ENCODE results near the gene PRM1.

Gene PRM1

DNA sequence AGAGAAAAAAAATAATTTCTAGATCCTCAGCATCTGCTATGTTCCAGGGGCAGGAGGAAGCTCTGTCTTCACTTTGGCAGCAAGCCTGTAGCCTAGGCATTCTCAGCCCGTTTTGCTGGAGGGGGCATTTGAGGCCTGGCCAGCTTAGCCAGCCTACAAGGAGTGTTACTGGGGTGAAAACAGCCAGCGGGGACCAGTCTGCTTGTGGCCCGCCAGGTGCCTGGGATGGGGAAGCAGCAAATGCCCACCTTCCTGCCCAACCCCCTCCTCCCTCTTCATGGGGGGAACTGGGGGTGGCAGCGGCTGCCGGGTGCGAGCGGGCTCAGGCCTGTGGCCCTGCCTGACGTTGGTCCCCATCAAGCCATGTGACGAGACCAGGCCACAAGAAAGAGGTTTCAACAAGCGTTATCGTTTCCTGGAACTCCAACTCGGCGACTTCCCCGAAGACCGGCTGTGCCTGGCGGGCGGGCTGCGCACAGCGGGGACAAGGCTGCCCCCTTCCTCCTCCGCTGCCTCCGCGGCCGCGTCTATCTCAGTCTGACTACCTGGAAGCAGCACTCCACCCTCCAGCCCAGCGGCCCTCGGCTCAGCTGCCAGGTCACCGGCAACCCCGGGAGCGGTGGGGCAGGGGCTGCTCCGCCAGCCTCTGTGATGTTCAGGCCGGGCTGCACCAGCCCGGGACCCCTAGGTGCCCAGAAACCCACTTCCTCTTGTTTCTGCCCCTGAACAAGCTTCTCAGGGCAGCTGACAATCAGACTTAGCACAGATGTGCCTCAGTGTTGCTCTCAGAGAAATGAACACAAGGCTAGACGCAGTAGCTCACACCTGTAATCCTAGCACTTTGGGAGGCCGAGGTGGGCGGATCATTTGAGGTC lies 48.0 kb downstream of the PRM1 start:
- DNase-seq: peak; percentile 41

DNA sequence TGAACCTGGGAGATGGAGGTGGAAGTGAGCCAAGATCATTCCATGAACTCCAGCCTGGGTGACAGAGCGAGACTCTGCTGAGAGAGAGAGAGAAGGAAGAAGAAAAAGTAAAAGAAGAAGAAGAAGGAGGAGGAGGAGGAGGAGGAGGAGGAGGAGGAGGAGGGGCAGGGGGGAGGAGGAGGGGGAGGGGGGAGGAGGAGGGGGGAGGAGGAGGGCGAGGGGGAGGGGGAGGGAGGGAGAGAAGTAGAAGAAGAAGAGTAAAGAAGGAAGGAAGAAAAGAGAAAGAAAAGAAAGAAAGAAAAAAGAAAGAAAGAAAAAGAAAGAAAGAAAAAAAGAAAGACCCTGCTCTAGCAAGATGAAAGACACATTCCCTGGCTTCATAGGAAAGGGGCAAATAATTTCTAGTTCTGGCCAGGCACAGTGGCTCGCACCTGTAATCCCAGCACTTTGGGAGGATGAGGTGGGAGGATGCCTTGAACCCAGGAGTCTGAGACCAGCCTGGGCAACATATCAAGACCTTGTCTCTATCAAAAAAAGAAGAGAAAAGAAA lies 48.8 kb downstream of the PRM1 start:
- no peak for DNase-seq

DNA sequence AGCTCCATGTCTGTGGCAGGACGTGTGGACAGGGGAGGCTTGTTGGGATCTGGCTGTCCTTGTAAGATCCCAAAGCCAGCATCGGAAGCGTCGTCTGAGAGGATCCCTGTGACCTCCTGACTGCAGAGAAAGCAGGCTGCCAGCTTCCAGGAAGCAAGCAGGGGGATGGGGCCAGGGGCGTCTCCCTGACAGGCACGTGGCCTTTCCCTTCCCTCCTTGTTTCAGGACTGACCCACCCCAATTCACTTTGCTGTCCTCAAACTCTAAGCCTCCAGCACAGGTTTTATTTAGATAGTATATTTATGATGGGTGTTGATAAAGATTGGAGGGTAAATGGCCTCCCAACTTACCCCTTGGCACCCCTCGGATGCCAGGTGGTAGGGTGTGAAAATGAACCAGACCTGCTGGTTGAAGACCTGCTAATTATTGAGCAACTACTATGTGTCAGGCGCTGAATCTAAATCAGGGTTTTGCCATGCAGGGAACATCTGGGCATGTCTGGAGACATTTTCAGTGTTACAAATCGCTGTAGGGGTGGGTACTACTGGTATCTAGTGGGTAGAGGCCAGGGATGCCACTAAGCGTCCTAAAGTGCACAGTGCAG lies 49.7 kb downstream of the PRM1 start:
- DNase-seq: no peak
